LNCAP (cell line): ENCODE data around the gene LBP.

Experiments used
- TF ChIP-seq, protein P1 (sequence below): fragments of 450-650 bp; IDR thresholded peaks from 2 replicates; pipeline ENCODE4 v1.5.1; 2017; ENCODE audit warnings: mild to moderate bottlenecking

LBP gene

DNA sequence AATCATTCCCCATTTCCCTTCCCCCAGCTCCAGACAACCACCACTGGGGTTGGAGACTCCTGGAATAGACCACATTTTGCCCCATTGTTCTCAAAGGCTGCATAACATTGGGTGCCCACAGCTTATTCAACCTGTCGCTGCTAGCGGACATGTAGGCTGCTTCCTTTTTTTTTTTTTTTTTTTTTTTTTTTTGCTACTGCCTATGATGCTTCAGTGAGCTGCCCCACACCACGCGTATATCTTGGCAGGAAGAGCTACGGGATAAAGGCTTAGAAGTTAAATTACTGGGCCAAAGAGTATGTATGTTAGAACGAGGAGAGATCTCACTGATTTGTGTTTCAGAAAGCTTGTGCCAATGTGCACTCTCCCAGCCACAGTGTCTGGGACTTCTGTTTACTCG, 7.0 kb downstream of the LBP start:
- TF ChIP-seq, protein P1, sequence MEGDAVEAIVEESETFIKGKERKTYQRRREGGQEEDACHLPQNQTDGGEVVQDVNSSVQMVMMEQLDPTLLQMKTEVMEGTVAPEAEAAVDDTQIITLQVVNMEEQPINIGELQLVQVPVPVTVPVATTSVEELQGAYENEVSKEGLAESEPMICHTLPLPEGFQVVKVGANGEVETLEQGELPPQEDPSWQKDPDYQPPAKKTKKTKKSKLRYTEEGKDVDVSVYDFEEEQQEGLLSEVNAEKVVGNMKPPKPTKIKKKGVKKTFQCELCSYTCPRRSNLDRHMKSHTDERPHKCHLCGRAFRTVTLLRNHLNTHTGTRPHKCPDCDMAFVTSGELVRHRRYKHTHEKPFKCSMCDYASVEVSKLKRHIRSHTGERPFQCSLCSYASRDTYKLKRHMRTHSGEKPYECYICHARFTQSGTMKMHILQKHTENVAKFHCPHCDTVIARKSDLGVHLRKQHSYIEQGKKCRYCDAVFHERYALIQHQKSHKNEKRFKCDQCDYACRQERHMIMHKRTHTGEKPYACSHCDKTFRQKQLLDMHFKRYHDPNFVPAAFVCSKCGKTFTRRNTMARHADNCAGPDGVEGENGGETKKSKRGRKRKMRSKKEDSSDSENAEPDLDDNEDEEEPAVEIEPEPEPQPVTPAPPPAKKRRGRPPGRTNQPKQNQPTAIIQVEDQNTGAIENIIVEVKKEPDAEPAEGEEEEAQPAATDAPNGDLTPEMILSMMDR = no peak

DNA sequence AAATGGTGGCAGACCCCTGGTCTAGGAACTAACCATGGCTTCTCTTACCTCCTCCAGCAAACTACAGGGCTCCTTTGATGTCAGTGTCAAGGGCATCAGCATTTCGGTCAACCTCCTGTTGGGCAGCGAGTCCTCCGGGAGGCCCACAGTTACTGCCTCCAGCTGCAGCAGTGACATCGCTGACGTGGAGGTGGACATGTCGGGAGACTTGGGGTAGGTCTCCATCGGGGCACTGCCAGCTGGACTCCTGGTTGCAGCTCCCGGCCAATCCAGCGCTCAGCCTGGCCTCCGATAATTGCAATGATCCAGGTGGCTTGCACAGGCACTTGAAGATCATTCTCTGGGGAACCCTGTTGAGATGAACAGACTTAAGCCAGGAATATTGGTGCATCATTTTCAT, 7.9 kb downstream of the LBP start:
- TF ChIP-seq, protein P1 = no peak

DNA sequence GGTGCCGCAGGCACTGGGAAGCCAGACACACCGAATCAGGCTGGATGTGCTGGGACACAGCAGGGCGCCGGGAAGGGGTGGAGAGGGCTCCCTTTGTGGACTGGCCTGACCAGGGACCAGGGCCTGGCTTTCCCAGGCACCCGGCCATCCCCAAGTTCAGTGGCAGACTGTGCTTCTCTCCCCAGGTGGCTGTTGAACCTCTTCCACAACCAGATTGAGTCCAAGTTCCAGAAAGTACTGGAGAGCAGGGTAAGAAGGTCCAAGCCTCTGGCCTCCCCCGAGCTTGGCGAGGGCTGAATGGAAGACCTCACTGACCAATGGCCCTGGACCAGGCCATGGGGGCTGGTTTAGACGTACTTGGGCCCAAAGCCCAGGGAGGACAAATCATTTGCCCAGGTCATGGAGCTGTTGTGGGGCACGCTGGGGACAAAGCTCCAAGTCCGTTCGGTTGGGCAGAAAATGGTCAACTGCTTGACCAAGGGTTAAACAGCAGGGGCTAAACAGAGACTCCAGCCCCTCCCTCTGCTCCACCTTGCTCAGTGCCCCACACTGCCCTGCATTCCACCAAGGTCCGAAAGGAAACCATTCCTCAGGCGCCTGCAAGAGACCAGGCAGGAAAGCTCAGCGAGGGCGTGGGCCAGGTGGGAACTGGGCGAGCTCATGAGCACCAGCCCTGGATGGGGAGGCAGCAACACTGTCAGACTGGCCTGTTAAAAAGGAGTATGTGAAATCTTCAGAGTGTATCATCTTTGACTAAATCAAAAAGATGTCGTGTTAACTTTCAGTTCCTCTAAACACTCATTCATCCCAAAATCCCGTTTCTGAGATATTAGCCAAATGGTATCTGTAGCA, 9.1 kb downstream of the LBP start:
- TF ChIP-seq, protein P1 = no peak

DNA sequence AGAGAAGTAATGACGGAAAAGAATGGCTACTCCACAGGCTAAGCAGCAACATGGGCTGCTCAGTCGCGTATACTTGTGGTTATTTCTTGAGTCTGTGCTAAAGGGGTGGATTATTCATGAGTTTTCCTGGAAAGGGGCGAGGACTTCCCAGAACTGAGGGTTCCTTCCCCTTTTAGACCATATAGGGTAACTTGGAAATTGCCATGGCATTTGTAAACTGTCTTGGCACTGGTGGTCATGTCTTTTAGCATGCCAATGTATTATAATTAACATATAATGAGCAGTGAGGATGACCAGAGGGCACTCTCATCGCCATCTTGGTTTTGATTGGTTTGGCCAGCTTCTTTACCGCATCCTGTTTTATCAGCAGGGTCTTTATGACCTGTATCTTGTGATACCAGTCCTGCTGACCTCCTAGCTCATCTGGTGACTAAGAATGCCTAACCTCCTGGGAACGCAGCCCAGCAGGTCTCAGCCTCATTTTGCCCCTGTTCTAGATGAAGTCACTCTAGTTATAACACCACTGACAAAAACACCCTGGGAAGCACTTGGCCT, 11.4 kb downstream of the LBP start:
- TF ChIP-seq, protein P1 = no peak

DNA sequence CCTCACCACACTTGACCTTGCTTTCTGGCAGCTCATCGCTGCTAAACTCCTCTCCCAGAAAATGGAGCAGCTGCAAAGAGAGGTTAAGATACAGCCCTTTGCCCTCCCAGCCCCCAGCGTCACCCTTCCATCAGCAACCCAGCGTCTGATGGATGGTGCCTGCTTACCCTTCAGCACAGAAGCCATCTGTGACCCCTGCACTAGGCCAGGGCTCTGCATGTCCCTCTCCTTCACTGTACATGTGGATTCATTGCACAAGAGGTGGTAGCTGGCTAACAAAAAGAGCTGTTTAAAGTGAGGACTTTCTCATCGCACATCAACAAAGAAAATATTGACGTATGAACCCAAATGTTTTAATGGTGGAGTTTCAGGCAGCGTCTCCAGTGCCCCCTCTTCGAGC, 12.3 kb downstream of the LBP start:
- TF ChIP-seq, protein P1 = no peak

DNA sequence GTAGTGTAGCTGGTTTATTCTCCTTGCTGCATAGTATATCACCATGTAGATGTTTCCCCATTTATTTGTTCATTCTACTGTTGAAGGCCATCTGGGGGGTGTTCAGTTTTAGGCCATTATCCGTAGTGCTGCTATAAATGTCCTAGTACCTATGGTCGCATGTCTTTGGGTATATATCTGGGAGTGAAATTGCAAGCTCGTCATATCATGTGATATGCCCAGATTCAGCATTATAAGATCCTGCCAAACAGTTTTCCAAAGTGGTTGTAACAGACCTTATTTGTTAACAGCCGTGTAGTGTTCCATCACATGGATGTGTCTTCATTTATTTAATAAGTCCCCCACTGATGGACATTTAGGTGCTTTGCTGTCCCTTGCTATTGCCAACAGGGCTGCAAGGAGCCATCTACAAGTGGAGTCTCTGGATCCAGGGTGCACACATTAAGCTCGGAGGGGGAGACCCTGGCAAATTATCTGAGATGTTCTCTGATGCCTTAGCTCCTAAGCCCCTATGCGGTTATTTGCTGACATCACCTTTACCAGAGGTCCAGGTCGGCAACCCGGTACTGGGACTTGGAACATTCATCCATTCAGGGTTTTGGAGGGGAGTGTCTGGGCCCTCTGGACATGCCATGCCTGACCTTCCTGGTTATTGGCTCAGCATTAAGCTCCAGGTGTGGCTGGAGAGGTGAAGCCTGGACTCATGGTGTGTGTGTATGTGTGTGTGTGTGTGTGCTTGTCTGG, 16.9 kb downstream of the LBP start:
- TF ChIP-seq, protein P1 = no peak

DNA sequence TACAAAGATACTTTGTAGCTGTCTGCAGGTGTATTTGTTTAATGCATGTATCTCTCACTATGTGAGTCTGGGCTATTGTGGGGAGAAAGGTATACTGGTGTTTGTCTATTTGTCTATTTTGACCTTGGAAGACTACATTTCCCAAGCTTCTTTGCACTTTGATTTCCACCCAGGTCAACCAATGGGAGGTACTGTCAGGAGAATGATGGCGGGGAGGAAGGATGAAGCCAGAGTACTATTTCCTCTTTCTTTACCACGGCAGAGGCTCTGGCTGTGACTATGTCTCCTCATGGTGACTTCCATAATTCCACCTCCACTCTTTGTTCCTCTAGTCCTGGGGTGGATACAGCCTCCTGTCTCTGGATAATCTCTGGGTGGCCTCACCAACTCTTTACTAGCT, 23.1 kb downstream of the LBP start:
- TF ChIP-seq, protein P1 = no peak
